Upper lobe of left lung (tissue), 4 donors: ENCODE measurements around the gene UBAC2.

Experiments used
- CTCF ChIP-seq, 6 experiments: fragments of 450-650 bp in 4 of 6; fragments of 200-600 bp in 2 of 6; sonication (generic) in 2 of 6; IDR thresholded peaks; one replicate each; pipeline ENCODE4 v1.5.1; 2016 to 2019; ENCODE audit warnings: antibody characterized with exemption in 6 of 6
- EP300 ChIP-seq, 4 donors: sonication (generic); formaldehyde crosslinking; IDR thresholded peaks; one replicate each; pipeline ENCODE4 v1.5.1; 2017; ENCODE audit warnings: antibody characterized with exemption in 4 of 4, control low read depth in 2 of 4
- POLR2A ChIP-seq, 4 donors: fragments of 450-650 bp; IDR thresholded peaks; one replicate each; pipeline ENCODE4 v1.5.1; 2016 to 2017; ENCODE audit warnings: antibody characterized with exemption in 4 of 4, mild to moderate bottlenecking in 2 of 4
- POLR2AphosphoS5 ChIP-seq, 2 donors: sonication (generic); formaldehyde crosslinking; IDR thresholded peaks; one replicate each; pipeline ENCODE4 v1.5.1; 2017; ENCODE audit warnings: antibody characterized with exemption in 2 of 2

GRCh38 chr13:99237981-99238662 is 37.5 kb downstream of the UBAC2 start:
- no peak for TF ChIP-seq CTCF (IDR thresholded peaks at IDR 0.05)
- TF ChIP-seq POLR2A (IDR thresholded peaks at IDR 0.05) = no peak
- TF ChIP-seq POLR2AphosphoS5 (IDR thresholded peaks at IDR 0.05) = no peak
- no peak for TF ChIP-seq EP300 (IDR thresholded peaks at IDR 0.05)
